Measurements from ENCODE around the gene RYR2. TPM values are rescaled to one million over a fixed set of nuclear protein-coding genes. Genes with fewer than 3 reads are reported as not detected.

RYR2 gene
- polyA plus RNA-seq, 2 of the 4 experiments (the other 2 are of a cell fraction): 0.06 TPM; not detected in 1

- TF ChIP-seq NPAS2 (CRISPR knock-in tag; IDR thresholded peaks at IDR 0.05; ENCODE audit: borderline replicate concordance) (no peak), FOSL2 (IDR thresholded peaks at IDR 0.05) (no peak), FOSL2 (CRISPR knock-in tag; IDR thresholded peaks at IDR 0.05) (no peak)
Observed at GRCh38 chr1:237154157-237154556, 112.2 kb downstream of the RYR2 start (continued).

GRCh38 chr1:237164406-237165352 is 122.7 kb downstream of the RYR2 start:
- no peak overlapping the region for H3K27ac ChIP-seq
- H3K4me1 ChIP-seq: no peaks in the 10 kb centered on the region
- H3K4me3 ChIP-seq: no peak overlapping the region
- WGBS (ENCODE audit: missing lambda C conversion rate): 34% methylated on average over 8 of the region's 8 CpGs
- ChIA-PET CTCF (interaction anchor here (0.6 to 2.2 kb wide), 3 partner anchors 11 to 52 kb away, joined by 3 to 5 read pairs (median 4); no protein-coding TSS in a partner anchor), POLR2A (no interaction called here)
- H3K4me2 ChIP-seq: no peak overlapping the region
- no peaks in the 10 kb centered on the region for H3K9me3 ChIP-seq
- TF ChIP-seq REST (IDR thresholded peaks at IDR 0.05) (no peak), ZFP36 (IDR thresholded peaks at IDR 0.05; ENCODE audit: borderline replicate concordance, partially characterized antibody) (no peak), FOSL2 (IDR thresholded peaks at IDR 0.05) (no peak), FOSL2 (CRISPR knock-in tag; IDR thresholded peaks at IDR 0.05) (no peak), RARB (CRISPR knock-in tag; IDR thresholded peaks at IDR 0.05) (no peak), CHD4 (IDR thresholded peaks at IDR 0.05; ENCODE audit: borderline replicate concordance) (no peak), HES2 (IDR thresholded peaks at IDR 0.05) (no peak), KDM5A (IDR thresholded peaks at IDR 0.05) (no peak), BHLHE40 (IDR thresholded peaks at IDR 0.05; ENCODE audit: low read depth, low read length) (no peak), HOXB5 (CRISPR knock-in tag; IDR thresholded peaks at IDR 0.05) (no peak), NPAS2 (CRISPR knock-in tag; IDR thresholded peaks at IDR 0.05; ENCODE audit: borderline replicate concordance) (no peak), HMGXB4 (CRISPR knock-in tag; IDR thresholded peaks at IDR 0.05; ENCODE audit: borderline replicate concordance) (no peak), CEBPB (IDR thresholded peaks at IDR 0.05) (no peak), CBX2 (IDR thresholded peaks at IDR 0.05; ENCODE audit: borderline replicate concordance, low read depth) (no peak), ELK1 (IDR thresholded peaks at IDR 0.05; ENCODE audit: low read depth, low read length) (no peak), EHMT2 (IDR thresholded peaks at IDR 0.05; ENCODE audit: low read depth) (no peak), TP53 (CRISPR knock-in tag; IDR thresholded peaks at IDR 0.05) (no peak), SREBF2 (IDR thresholded peaks at IDR 0.05) (no peak), GATA3 (IDR thresholded peaks at IDR 0.05; ENCODE audit: borderline replicate concordance) (no peak), CTCF (IDR thresholded peaks at IDR 0.05) (no peak)
- FAIRE-seq (no peak), ATAC-seq (no peak), DNase-seq (ENCODE audit: low read depth in 1 of 2, low spot score in 1 of 2) (no peak)

Measured in A549 (cell line).